ENCODE results near the gene LIPF.
"Not testable (repeated sequence)": the region's sequence is repeated elsewhere in the genome, so short reads cannot be mapped to it uniquely, and the experiment has no call there.

The LIPF gene

GRCh38 chr10:88657901-88658300, 6.3 kb upstream of the LIPF start:
- no peak for DNase-seq (ENCODE audit: low read depth)
- no peak overlapping the region for H3K4me3 ChIP-seq (ENCODE audit: low read depth, low read length)
- in situ Hi-C loops (cut with HindIII; ENCODE audit: low sequenced_read_pairs): no loop called here
- TF ChIP-seq CTCF (IDR thresholded peaks at IDR 0.05; ENCODE audit: low read depth, low read length, missing control alignments): no peak

- H3K4me3 ChIP-seq (ENCODE audit: low read depth, low read length): no peak overlapping the region
- TF ChIP-seq CTCF (IDR thresholded peaks at IDR 0.05; ENCODE audit: low read depth, low read length, missing control alignments): no peak
- no peak for DNase-seq (ENCODE audit: low read depth)
- in situ Hi-C loops (cut with HindIII; ENCODE audit: low sequenced_read_pairs): no loop called here
Measured at GRCh38 chr10:88659725-88660597, 4.3 kb upstream of the LIPF start.

GRCh38 chr10:88660598-88660884, 3.7 kb upstream of the LIPF start:
- TF ChIP-seq CTCF (IDR thresholded peaks at IDR 0.05; ENCODE audit: low read depth, low read length, missing control alignments): no peak
- in situ Hi-C loops (cut with HindIII; ENCODE audit: low sequenced_read_pairs): no loop called here
- no peak for DNase-seq (ENCODE audit: low read depth)
- H3K4me3 ChIP-seq (ENCODE audit: low read depth, low read length): no peak overlapping the region

GRCh38 chr10:88661018-88661417, 3.2 kb upstream of the LIPF start:
- no peak overlapping the region for H3K4me3 ChIP-seq (ENCODE audit: low read depth, low read length)
- no peak for TF ChIP-seq CTCF (IDR thresholded peaks at IDR 0.05; ENCODE audit: low read depth, low read length, missing control alignments)
- no peak for DNase-seq (ENCODE audit: low read depth)
- in situ Hi-C loops (cut with HindIII; ENCODE audit: low sequenced_read_pairs): no loop called here

GRCh38 chr10:88661577-88661976, 2.7 kb upstream of the LIPF start:
- no peak for TF ChIP-seq CTCF (IDR thresholded peaks at IDR 0.05; ENCODE audit: low read depth, low read length, missing control alignments)
- no peak overlapping the region for H3K4me3 ChIP-seq (ENCODE audit: low read depth, low read length)
- DNase-seq (ENCODE audit: low read depth): no peak
- in situ Hi-C loops (cut with HindIII; ENCODE audit: low sequenced_read_pairs): no loop called here

- DNase-seq (ENCODE audit: low read depth); H3K4me3 ChIP-seq (ENCODE audit: low read depth, low read length); in situ Hi-C loops (cut with HindIII; ENCODE audit: low sequenced_read_pairs): not testable (repeated sequence)
Measured at GRCh38 chr10:88663153-88663552, 1.1 kb upstream of the LIPF start.

GRCh38 chr10:88668465-88668864, 4.2 kb downstream of the LIPF start:
- no peak for DNase-seq (ENCODE audit: low read depth)
- no peak for TF ChIP-seq CTCF (IDR thresholded peaks at IDR 0.05; ENCODE audit: low read depth, low read length, missing control alignments)
- in situ Hi-C loops (cut with HindIII; ENCODE audit: low sequenced_read_pairs): no loop called here
- no peak overlapping the region for H3K4me3 ChIP-seq (ENCODE audit: low read depth, low read length)

Measured in astrocyte of the cerebellum (primary cell).